ENCODE data around the gene GPC6.

- TF ChIP-seq CTCF (IDR thresholded peaks at IDR 0.05; ENCODE audit: insufficient read depth, low read length) (no peak), SPI1 (IDR thresholded peaks at IDR 0.05; ENCODE audit: borderline replicate concordance, low read depth) (no peak), REST (IDR thresholded peaks at IDR 0.05; ENCODE audit: insufficient replicate concordance, low read depth) (no peak), POLR2AphosphoS5 (IDR thresholded peaks at IDR 0.05; ENCODE audit: low read depth) (no peak)
Measured at GRCh38 chr13:94242554-94242953, 1015.9 kb downstream of the GPC6 start.

Data from HL-60 (cell line).